Panc1 (cell line): ENCODE measurements around the gene TRAPPC8. TPM values are rescaled to one million over a fixed set of nuclear protein-coding genes. Genes with fewer than 3 reads are reported as not detected.
"Not testable (repeated sequence)": the region's sequence is repeated elsewhere in the genome, so short reads cannot be mapped to it uniquely, and the experiment has no call there.

Experiments
- ATAC-seq: fragments of 200-7000 bp; cut with Tn5 transposase; 2 replicates; pipeline ENCODE4 v1.9.1; 2020; ENCODE audit warnings: mild to moderate bottlenecking, moderate library complexity
- BruUV-seq: library from RNA; stranded (reverse); fragments of 400-500 nt; replicated peaks from 2 replicates; lab custom pipeline; 2021; lab: Mats Ljungman, UMichigan
- CTCF ChIA-PET: fragments of 300-600 bp; sonication (Branson Sonifier 250); formaldehyde crosslinking; loops from one replicate; lab custom pipeline; 2022; ENCODE audit warnings: antibody characterized with exemption; lab: Charles Lee
- POLR2A ChIA-PET: fragments of 300-600 bp; sonication (Branson Sonifier 250); formaldehyde crosslinking; loops from one replicate; lab custom pipeline; 2022; ENCODE audit warnings: antibody characterized with exemption; lab: Charles Lee
- DNase-seq: peaks from one replicate; pipeline ENCODE4 v3.0.0-alpha.2; 2010; ENCODE audit warnings: low read depth, low spot score
- H3K27ac ChIP-seq: 2 replicates; pipeline ENCODE4 v1.5.1; 2011; ENCODE audit warnings: mild to moderate bottlenecking, low read length, inconsistent platforms
- H3K27me3 ChIP-seq: fragments of 200-500 bp; sonication (Bioruptor generic); 2 replicates; pipeline ENCODE4 v1.6.0; 2014; ENCODE audit warnings: low read length, inconsistent platforms; ENCODE audit not compliant: control insufficient read depth, insufficient read depth
- H3K36me3 ChIP-seq: fragments of 200-500 bp; sonication (Bioruptor generic); 2 replicates; pipeline ENCODE4 v1.5.1; 2014; ENCODE audit warnings: inconsistent platforms, mild to moderate bottlenecking, low read length, moderate library complexity; ENCODE audit not compliant: control insufficient read depth, insufficient read depth
- H3K4me1 ChIP-seq: 2 replicates; pipeline ENCODE4 v1.5.1; 2011; ENCODE audit warnings: inconsistent platforms, mild to moderate bottlenecking, low read length, moderate library complexity; ENCODE audit not compliant: control insufficient read depth, insufficient read depth
- H3K4me3 ChIP-seq, 2 experiments: 2 replicates each; pipeline ENCODE4 v1.5.1; 2011 to 2012; ENCODE audit warnings: low read depth in 2 of 2, low read length in 2 of 2, mild to moderate bottlenecking in 2 of 2, inconsistent platforms in 1 of 2, moderate library complexity in 1 of 2
- H3K9me3 ChIP-seq: fragments of 200-500 bp; sonication (Bioruptor generic); 2 replicates; pipeline ENCODE4 v1.5.1; 2014; ENCODE audit warnings: low read depth, mild to moderate bottlenecking, inconsistent platforms, low read length, moderate library complexity; ENCODE audit not compliant: control insufficient read depth, insufficient read depth
- CTCF ChIP-seq: fragments of 450-650 bp; IDR thresholded peaks from 2 replicates; pipeline ENCODE4 v1.5.1; 2017; ENCODE audit warnings: mild to moderate bottlenecking
- POLR2AphosphoS5 ChIP-seq: IDR thresholded peaks from 2 replicates; pipeline ENCODE4 v1.6.1; 2012; ENCODE audit warnings: mild to moderate bottlenecking, low read depth, low read length, moderate library complexity
- SIN3A ChIP-seq: IDR thresholded peaks from 2 replicates; pipeline ENCODE4 v1.6.1; 2012; ENCODE audit warnings: low read depth, mild to moderate bottlenecking, low read length, moderate library complexity, borderline replicate concordance; ENCODE audit not compliant: insufficient read depth
- TCF7L2 ChIP-seq: IDR thresholded peaks from 2 replicates; pipeline ENCODE4 v1.6.1; 2011; ENCODE audit warnings: mild to moderate bottlenecking, low read depth, low read length, inconsistent platforms
- in situ Hi-C: cut with HindIII; loops from 2 replicates; pipeline ENCODE4 v1.10.0; 2016; ENCODE audit warnings: low sequenced_read_pairs, low pct_unique_long_range_greater_than_20kb
- intact Hi-C: fragments of 100-400 bp; cut with micrococcal nuclease; formaldehyde crosslinking; loops from one replicate; pipeline ENCODE4 v1.10.0; 2022; ENCODE audit not compliant: unreplicated experiment
- total RNA-seq: library from RNA; stranded (reverse); gene quantifications from one replicate; pipeline ENCODE4 v1.2.1, GENCODE V29; 2021; ENCODE audit not compliant: unreplicated experiment

Gene TRAPPC8
- total RNA-seq, 1 experiment from 2014 or later, result 35.3 TPM

- H3K9me3 ChIP-seq, result no peaks in the 10 kb centered on the region
- H3K36me3 ChIP-seq, result no peaks in the 10 kb centered on the region; the same call in 1 of the 2 replicates
- CTCF ChIA-PET, result no interaction called here
- no peaks in the 10 kb centered on the region; the same call in 1 of the 2 replicates for H3K4me1 ChIP-seq
- no peak overlapping the region for H3K4me3 ChIP-seq
- intact Hi-C loops, result no loop called here
- no TSS peak for BruUV-seq
- POLR2A ChIA-PET, result no interaction called here
- DNase-seq, result no peak
- H3K27me3 ChIP-seq, result no peaks in the 10 kb centered on the region
- TF ChIP-seq SIN3A, result no peak
- no peak for ATAC-seq
- in situ Hi-C loops, result no loop called here
- H3K27ac ChIP-seq, result no peak overlapping the region
Observed at GRCh38 chr18:31929273-31929672, 13.7 kb downstream of the TRAPPC8 start.

GRCh38 chr18:31926988-31927387, 15.9 kb downstream of the TRAPPC8 start:
- DNase-seq, H3K4me3 ChIP-seq, H3K4me1 ChIP-seq, H3K36me3 ChIP-seq, ATAC-seq, H3K27me3 ChIP-seq, BruUV-seq, intact Hi-C loops, in situ Hi-C loops, CTCF ChIA-PET, H3K9me3 ChIP-seq, H3K27ac ChIP-seq, POLR2A ChIA-PET: not testable (repeated sequence)

- intact Hi-C loops (no loop called here), in situ Hi-C loops (no loop called here)
- Histone ChIP-seq H3K4me3 (no peak overlapping the region), H3K9me3 (no peaks in the 10 kb centered on the region), H3K27ac (no peak overlapping the region), H3K4me1 (no peaks in the 10 kb centered on the region), H3K36me3 (no peaks in the 10 kb centered on the region; the same call in 1 of the 2 replicates), H3K27me3 (no peaks in the 10 kb centered on the region)
- ChIA-PET CTCF (no interaction called here), POLR2A (interaction anchor here (0.6 kb wide), 1 partner anchor 22 kb away, joined by 7 read pairs; no protein-coding TSS in a partner anchor)
- no peak for TF ChIP-seq CTCF
- no peak for TF ChIP-seq SIN3A
- TF ChIP-seq TCF7L2, result no peak
- no peak for TF ChIP-seq POLR2AphosphoS5
- BruUV-seq, result no TSS peak
- DNase-seq, result no peak
- no peak for ATAC-seq
Observed at GRCh38 chr18:31920277-31920676, 22.7 kb downstream of the TRAPPC8 start.

GRCh38 chr18:31919366-31919765, 23.6 kb downstream of the TRAPPC8 start:
- POLR2A ChIA-PET, CTCF ChIA-PET: not testable (repeated sequence)

More at GRCh38 chr18:31919366-31919765, 23.6 kb downstream of the TRAPPC8 start:
- H3K9me3 ChIP-seq, H3K27ac ChIP-seq, DNase-seq, BruUV-seq, in situ Hi-C loops, H3K4me3 ChIP-seq, H3K27me3 ChIP-seq, ATAC-seq, H3K4me1 ChIP-seq, H3K36me3 ChIP-seq, intact Hi-C loops: not testable (repeated sequence)
